Measurements from ENCODE around the gene UBR3.
"Not testable (repeated sequence)": the region's sequence is repeated elsewhere in the genome, so short reads cannot be mapped to it uniquely, and the experiment has no call there.

The UBR3 gene

GRCh38 chr2:169827272-169828140 is at the start of gene UBR3:
UBR3 (plus strand) TSS chr2:169827454; CDS start chr2:169827508, 54 bp downstream.
- peak; percentile 90 for DNase-seq

GRCh38 chr2:169778446-169778845 is 48.8 kb upstream of the UBR3 start:
- DNase-seq = no peak

GRCh38 chr2:169781249-169782013 is 45.8 kb upstream of the UBR3 start:
- DNase-seq = no peak

GRCh38 chr2:169782513-169782912 is 44.7 kb upstream of the UBR3 start:
- no peak for DNase-seq

GRCh38 chr2:169790581-169790980 is 36.7 kb upstream of the UBR3 start:
- DNase-seq = no peak

- no peak for DNase-seq
Observed at GRCh38 chr2:169795181-169795580, 32.1 kb upstream of the UBR3 start.

GRCh38 chr2:169796441-169796840 is 30.8 kb upstream of the UBR3 start:
- no peak for DNase-seq

GRCh38 chr2:169797601-169798000 is 29.7 kb upstream of the UBR3 start:
- no peak for DNase-seq

GRCh38 chr2:169798397-169798717 is 28.9 kb upstream of the UBR3 start:
- DNase-seq = no peak

GRCh38 chr2:169798718-169799592 is 28.3 kb upstream of the UBR3 start, which contains the start of gene SSB:
SSB (plus strand) TSS chr2:169798871; CDS start chr2:169800961, 2,090 bp downstream.
- DNase-seq = peak; percentile 93

GRCh38 chr2:169803480-169803879 is 23.8 kb upstream of the UBR3 start:
- DNase-seq = no peak

GRCh38 chr2:169806586-169806985 is 20.7 kb upstream of the UBR3 start:
- DNase-seq = no peak

GRCh38 chr2:169808221-169808620 is 19.0 kb upstream of the UBR3 start:
- no peak for DNase-seq

- no peak for DNase-seq
Observed at GRCh38 chr2:169815849-169816248, 11.4 kb upstream of the UBR3 start.

- not testable (repeated sequence) for DNase-seq
Observed at GRCh38 chr2:169816961-169817360, 10.3 kb upstream of the UBR3 start.

GRCh38 chr2:169817369-169817768 is 9.9 kb upstream of the UBR3 start:
- DNase-seq = not testable (repeated sequence)

GRCh38 chr2:169818241-169818640 is 9.0 kb upstream of the UBR3 start:
- no peak for DNase-seq

- DNase-seq = no peak
Observed at GRCh38 chr2:169819106-169819505, 8.1 kb upstream of the UBR3 start.

GRCh38 chr2:169820101-169820500 is 7.2 kb upstream of the UBR3 start:
- not testable (repeated sequence) for DNase-seq

GRCh38 chr2:169822036-169822435 is 5.2 kb upstream of the UBR3 start:
- DNase-seq = no peak

GRCh38 chr2:169822785-169823392 is 4.4 kb upstream of the UBR3 start:
- no peak for DNase-seq

GRCh38 chr2:169823996-169824372 is 3.3 kb upstream of the UBR3 start:
- DNase-seq = no peak

Data from hematopoietic multipotent progenitor cell treated with erythropoietin and hydrocortisone succinate and interleukin-3 and kit ligand, for 8 days (in vitro differentiated cells).